ENCODE measurements around the gene BCAS3.

DNA sequence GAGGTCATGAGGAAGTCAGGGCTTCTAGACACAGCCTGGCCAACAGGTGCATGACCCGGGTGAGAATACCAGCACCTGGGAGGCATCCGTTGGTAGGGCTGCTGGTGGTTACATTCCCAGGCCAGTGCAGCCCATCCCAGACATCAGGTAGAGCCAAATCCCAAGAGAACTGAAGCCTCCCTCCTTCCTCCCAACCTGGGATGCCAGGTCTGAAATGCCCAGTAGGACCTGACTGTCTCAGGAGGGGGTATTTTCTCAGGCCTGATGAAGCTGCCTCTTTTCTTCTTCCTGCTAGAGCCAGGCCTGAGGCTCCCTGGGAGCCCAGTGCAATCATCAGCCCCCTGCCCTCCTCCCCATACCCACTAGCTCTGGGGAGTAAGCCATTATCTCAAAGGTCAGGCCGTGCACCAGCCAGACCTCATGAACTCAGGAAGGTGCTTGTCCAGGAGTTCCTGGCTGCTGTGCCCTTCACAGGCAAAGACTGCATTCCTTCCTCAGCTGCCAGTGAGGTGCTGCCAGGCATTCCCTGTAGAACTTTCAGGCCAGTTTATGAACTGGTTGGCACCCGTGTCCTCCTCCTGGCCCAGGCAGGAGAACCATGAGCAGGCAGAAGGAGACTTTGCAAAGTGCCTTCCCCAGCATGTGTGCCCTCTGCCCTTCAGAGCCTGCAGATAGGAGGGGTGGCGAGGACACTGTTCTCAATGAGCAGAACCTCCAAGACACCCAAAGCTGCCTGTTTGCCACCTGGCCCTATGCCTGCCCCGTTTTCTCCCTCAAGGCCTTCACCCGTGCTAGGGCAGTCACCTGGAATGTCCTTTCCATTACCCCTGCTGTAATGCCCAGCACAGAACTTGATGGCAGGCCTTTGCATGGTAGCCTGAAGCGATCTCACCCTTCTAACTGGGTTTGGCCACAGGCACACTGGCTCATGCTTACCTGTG, 729.6 kb downstream of the BCAS3 start:
- no peak for TF ChIP-seq REST (IDR thresholded peaks at IDR 0.05; ENCODE audit: low read depth)
- TF ChIP-seq EP300 (IDR thresholded peaks at IDR 0.05; ENCODE audit: borderline replicate concordance) = no peak
- no peak for TF ChIP-seq RAD21 (IDR thresholded peaks at IDR 0.05; ENCODE audit: low read depth)
- TF ChIP-seq TCF12 (IDR thresholded peaks at IDR 0.05; ENCODE audit: low read depth) = no peak
- TF ChIP-seq TAF1 (IDR thresholded peaks at IDR 0.05; ENCODE audit: low read depth) = no peak
- TF ChIP-seq CREB1 (IDR thresholded peaks at IDR 0.05; ENCODE audit: low read depth) = no peak
- no peak for TF ChIP-seq CEBPB (IDR thresholded peaks at IDR 0.05)
- no peak for TF ChIP-seq ZBTB7A (IDR thresholded peaks at IDR 0.05; ENCODE audit: low read depth)
- TF ChIP-seq, protein P1, sequence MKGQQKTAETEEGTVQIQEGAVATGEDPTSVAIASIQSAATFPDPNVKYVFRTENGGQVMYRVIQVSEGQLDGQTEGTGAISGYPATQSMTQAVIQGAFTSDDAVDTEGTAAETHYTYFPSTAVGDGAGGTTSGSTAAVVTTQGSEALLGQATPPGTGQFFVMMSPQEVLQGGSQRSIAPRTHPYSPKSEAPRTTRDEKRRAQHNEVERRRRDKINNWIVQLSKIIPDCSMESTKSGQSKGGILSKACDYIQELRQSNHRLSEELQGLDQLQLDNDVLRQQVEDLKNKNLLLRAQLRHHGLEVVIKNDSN (IDR thresholded peaks at IDR 0.05) = no peak
- TF ChIP-seq YY1 (IDR thresholded peaks at IDR 0.05; ENCODE audit: low read depth) = no peak
- no peak for TF ChIP-seq FOXM1 (IDR thresholded peaks at IDR 0.05; ENCODE audit: borderline replicate concordance, low read depth)
- TF ChIP-seq EGR1 (IDR thresholded peaks at IDR 0.05) = no peak
- TF ChIP-seq, protein P2, sequence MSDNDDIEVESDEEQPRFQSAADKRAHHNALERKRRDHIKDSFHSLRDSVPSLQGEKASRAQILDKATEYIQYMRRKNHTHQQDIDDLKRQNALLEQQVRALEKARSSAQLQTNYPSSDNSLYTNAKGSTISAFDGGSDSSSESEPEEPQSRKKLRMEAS (IDR thresholded peaks at IDR 0.05) = no peak
- no peak for TF ChIP-seq TEAD4 (IDR thresholded peaks at IDR 0.05)

Data from Ishikawa (cell line).